ENCODE measurements around the gene ATRIP. TPM values are rescaled to one million over a fixed set of nuclear protein-coding genes. Genes with fewer than 3 reads are reported as not detected.

ATRIP gene
- total and polyA plus RNA-seq, 10 of the 15 experiments (the other 5 are each of a cell fraction or from before 2014, with no cell fraction given), result 1.4 to 16.0 (median 10.1) TPM

GRCh38 chr3:48507256-48508061 is 60.9 kb downstream of the ATRIP start:
- Histone ChIP-seq H3K4me3 (no peak overlapping the region), H3K36me3 (ENCODE audit: control insufficient read depth in 2 of 2, insufficient read depth in 2 of 2, low read length in 1 of 2) (no peaks in the 10 kb centered on the region), H4K20me1 (ENCODE audit: control insufficient read depth, insufficient read depth) (no peaks in the 10 kb centered on the region), H3K79me2 (ENCODE audit: control insufficient read depth, insufficient read depth, low read length) (no peaks in the 10 kb centered on the region), H3K27me3 (replicated peaks in 1 of 2; ENCODE audit: control insufficient read depth in 2 of 2, insufficient read depth in 2 of 2, low read length in 1 of 2) (no peaks in the 10 kb centered on the region), H3K27ac (ENCODE audit: control insufficient read depth, insufficient read depth) (no peak overlapping the region), H3K4me2 (ENCODE audit: control insufficient read depth, insufficient read depth) (no peak overlapping the region), H2AFZ (ENCODE audit: control insufficient read depth, low read depth, low read length) (no peak overlapping the region; the same call in 1 of the 2 replicates), H3K9me3 (replicated peaks; ENCODE audit: control insufficient read depth, insufficient read depth, low read length) (no peaks in the 10 kb centered on the region), H3K4me1 (ENCODE audit: control insufficient read depth, insufficient read depth, low read length) (peaks cover 6% of the 10 kb centered on the region), H3K9ac (ENCODE audit: control insufficient read depth, insufficient read depth, low read length) (no peak overlapping the region)
- intact Hi-C loops (cut with micrococcal nuclease; ENCODE audit: unreplicated experiment), result loop anchor here (1.0 to 5.0 kb wide), 4 partner anchors 42 to 235 kb away; partner anchors contain the start of gene ATRIP
- in situ Hi-C loops (cut with MboI), result no loop called here
- no TSS peak for BruUV-seq (replicated peaks)
- RAD21 ChIA-PET (ENCODE audit: unreplicated experiment), result interaction anchor here (0.9 to 2.2 kb wide), 9 partner anchors 15 to 106 kb away, joined by 3 to 11 read pairs (median 4); partner anchors contain the start of genes CCDC51 and TMA7
- POLR2A ChIA-PET, result interaction anchor here (0.5 to 1.0 kb wide), 6 partner anchors 13 to 129 kb away, joined by 3 to 4 read pairs (median 3); no protein-coding TSS in a partner anchor
- no peak for DNase-seq (ENCODE audit: low read depth, low spot score)
- SMC1A ChIA-PET (ENCODE audit: uncharacterized antibody, unreplicated experiment), result interaction anchor here (0.9 to 3.2 kb wide), 8 partner anchors 35 to 277 kb away, joined by 3 to 20 read pairs (median 11); partner anchors contain the start of gene ATRIP
- ATAC-seq, result peak; percentile 90
- FAIRE-seq, result peak; percentile 92
- CTCF ChIA-PET, result interaction anchor here (0.6 to 6.2 kb wide), 16 partner anchors 15 to 276 kb away, joined by 3 to 70 read pairs (median 4); partner anchors contain the start of genes ATRIP and SLC26A6
- WGBS (ENCODE audit: insufficient coverage, insufficient replicate concordance, low lambda C conversion rate, missing lambda C conversion rate), result 41% methylated on average over 10 of the region's 10 CpGs
- TF ChIP-seq BRCA1 (IDR thresholded peaks at IDR 0.05; ENCODE audit: low read depth, low read length), result no peak
- TF ChIP-seq NR2C2 (IDR thresholded peaks at IDR 0.05; ENCODE audit: borderline replicate concordance, control insufficient read depth, insufficient read length, low read depth), result no peak
- TF ChIP-seq IKZF1 (conservative IDR thresholded peaks at IDR 0.05), result no peak
- no peak for TF ChIP-seq HDAC6 (IDR thresholded peaks at IDR 0.05; ENCODE audit: unreplicated experiment)
- TF ChIP-seq SREBF1 (IDR thresholded peaks at IDR 0.05; ENCODE audit: low read length), result no peak
- no peak for TF ChIP-seq NFXL1 (IDR thresholded peaks at IDR 0.05; ENCODE audit: borderline replicate concordance)
- TF ChIP-seq TAF1 (IDR thresholded peaks at IDR 0.05; ENCODE audit: borderline replicate concordance, low read depth, low read length), result no peak
- no peak for TF ChIP-seq LARP7 (IDR thresholded peaks at IDR 0.05)
- no peak for TF ChIP-seq HCFC1 (IDR thresholded peaks at IDR 0.05; ENCODE audit: low read length)
- no peak for TF ChIP-seq GATAD2B (conservative IDR thresholded peaks at IDR 0.05; ENCODE audit: low read depth)
- TF ChIP-seq RUNX3 (IDR thresholded peaks at IDR 0.05; ENCODE audit: low read length), result peak; percentile 68
- TF ChIP-seq RAD51 (IDR thresholded peaks at IDR 0.05), result no peak
- TF ChIP-seq, protein P1, sequence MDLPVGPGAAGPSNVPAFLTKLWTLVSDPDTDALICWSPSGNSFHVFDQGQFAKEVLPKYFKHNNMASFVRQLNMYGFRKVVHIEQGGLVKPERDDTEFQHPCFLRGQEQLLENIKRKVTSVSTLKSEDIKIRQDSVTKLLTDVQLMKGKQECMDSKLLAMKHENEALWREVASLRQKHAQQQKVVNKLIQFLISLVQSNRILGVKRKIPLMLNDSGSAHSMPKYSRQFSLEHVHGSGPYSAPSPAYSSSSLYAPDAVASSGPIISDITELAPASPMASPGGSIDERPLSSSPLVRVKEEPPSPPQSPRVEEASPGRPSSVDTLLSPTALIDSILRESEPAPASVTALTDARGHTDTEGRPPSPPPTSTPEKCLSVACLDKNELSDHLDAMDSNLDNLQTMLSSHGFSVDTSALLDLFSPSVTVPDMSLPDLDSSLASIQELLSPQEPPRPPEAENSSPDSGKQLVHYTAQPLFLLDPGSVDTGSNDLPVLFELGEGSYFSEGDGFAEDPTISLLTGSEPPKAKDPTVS (IDR thresholded peaks at IDR 0.05; ENCODE audit: low read depth, low read length), result no peak
- TF ChIP-seq NFYA (IDR thresholded peaks at IDR 0.05; ENCODE audit: borderline replicate concordance, low read depth, low read length), result no peak
- no peak for TF ChIP-seq RFX5 (IDR thresholded peaks at IDR 0.05; ENCODE audit: low read depth, low read length)
- TF ChIP-seq ASH2L (IDR thresholded peaks at IDR 0.05; ENCODE audit: borderline replicate concordance, low read depth), result no peak
- peak; percentile 80 to 83 (median 81); a peak in 5 of 6 replicates for TF ChIP-seq CTCF (IDR thresholded peaks at IDR 0.05 in 2 of 3, conservative IDR thresholded peaks at IDR 0.05 in 1 of 3; ENCODE audit: control insufficient read depth in 2 of 3, extremely low read depth in 1 of 3, insufficient read depth in 1 of 3, low read depth in 3 of 3, low read length in 3 of 3)
- TF ChIP-seq SMAD1 (IDR thresholded peaks at IDR 0.05; ENCODE audit: low read depth, partially characterized antibody), result no peak
- no peak for TF ChIP-seq ZNF384 (IDR thresholded peaks at IDR 0.05; ENCODE audit: borderline replicate concordance, low read depth, low read length)
- TF ChIP-seq GABPA (IDR thresholded peaks at IDR 0.05; ENCODE audit: low read depth), result no peak
- TF ChIP-seq SIN3A (IDR thresholded peaks at IDR 0.05; ENCODE audit: low read depth, low read length), result no peak

All from GM12878 (cell line).